HG02623 (cell line): ENCODE data around the gene TMEM184A.

Source experiments
- ATAC-seq: cut with Tn5 transposase; IDR thresholded peaks from one replicate; pipeline ENCODE4 v1.9.1; 2021; ENCODE audit warnings: moderate library complexity; ENCODE audit not compliant: unreplicated experiment

Gene TMEM184A

GRCh38 chr7:1555813-1556543, at the start of gene TMEM184A:
Gene TMEM184A (minus strand): TSS chr7:1556205. CDS start chr7:1555484, 721 bp downstream.
- no peak for ATAC-seq

- no peak for ATAC-seq
Observed at GRCh38 chr7:1604383-1604782, 48.4 kb upstream of the TMEM184A start.

DNA sequence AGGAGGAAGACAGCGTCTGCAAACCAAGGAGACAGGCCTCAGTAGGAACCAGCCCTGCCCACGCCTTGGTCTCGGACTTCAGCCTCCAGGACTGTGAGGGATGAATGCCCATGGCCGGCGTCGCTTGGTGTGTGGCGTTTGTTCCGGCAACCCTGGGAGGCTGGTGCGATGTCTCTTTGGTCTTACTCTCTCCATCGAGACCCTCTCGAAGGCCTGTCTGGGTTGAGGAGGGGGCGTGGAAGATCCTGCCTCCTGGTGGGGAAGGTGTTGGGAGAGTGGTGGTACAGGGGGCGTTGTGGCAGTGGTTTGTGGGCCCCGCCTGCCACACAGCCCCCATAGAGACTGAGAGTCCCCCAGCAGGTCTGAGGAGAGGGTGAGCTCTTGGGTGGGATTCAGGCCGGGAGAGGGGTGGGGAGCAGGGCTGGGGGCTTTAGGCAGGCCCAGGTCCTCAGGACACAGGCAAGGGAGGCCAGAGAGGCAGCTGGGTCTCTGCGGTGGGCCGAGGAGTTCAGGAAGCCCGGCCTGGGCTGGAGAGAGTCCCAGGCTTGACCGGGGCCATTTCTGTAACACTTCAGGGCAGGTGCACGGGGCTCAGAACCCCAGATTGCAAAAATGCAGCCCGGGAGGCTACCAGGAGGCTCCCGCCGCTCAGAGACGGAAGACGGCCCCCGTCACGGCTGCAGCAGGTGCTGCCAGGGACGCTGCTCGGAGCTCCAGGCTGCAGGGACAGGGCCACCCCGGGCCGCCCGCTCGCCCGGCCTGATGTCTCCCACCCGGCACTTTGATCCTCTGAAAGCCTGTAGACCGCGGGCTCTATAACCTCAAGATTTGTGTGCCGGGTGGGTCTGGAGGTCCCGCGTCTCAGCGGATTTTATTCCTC, 47.6 kb upstream of the TMEM184A start:
- no peak for ATAC-seq

GRCh38 chr7:1602386-1602785, 46.4 kb upstream of the TMEM184A start:
- no peak for ATAC-seq

DNA sequence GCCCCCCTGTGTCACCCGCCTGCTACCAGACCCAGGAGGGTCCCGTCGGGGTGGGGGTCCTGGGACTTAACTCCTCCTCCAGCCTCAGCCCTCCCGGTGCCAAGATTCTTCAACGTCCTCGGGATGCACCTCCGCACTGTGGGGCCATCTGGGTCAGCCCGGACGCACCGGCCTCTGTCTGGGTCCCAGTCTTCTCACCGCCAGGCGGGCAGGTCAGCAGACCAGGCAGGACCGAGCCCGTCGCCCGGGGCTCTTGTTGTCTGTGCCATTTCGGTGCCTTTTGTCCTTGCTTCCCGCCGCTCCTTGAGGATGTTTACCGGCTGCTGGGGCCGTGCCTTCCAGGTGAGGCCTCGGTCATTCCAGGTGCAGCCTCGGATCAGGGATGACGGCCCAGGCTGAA, 46.0 kb upstream of the TMEM184A start:
- no peak for ATAC-seq

- no peak for ATAC-seq
Observed at GRCh38 chr7:1599640-1600395, 43.8 kb upstream of the TMEM184A start.

- no peak for ATAC-seq
Observed at GRCh38 chr7:1598961-1599639, 43.1 kb upstream of the TMEM184A start.

- no peak for ATAC-seq
Observed at GRCh38 chr7:1598286-1598685, 42.3 kb upstream of the TMEM184A start.

- no peak for ATAC-seq
Observed at GRCh38 chr7:1597791-1598190, 41.8 kb upstream of the TMEM184A start.

GRCh38 chr7:1597066-1597760, 41.2 kb upstream of the TMEM184A start:
- ATAC-seq, result no peak

DNA sequence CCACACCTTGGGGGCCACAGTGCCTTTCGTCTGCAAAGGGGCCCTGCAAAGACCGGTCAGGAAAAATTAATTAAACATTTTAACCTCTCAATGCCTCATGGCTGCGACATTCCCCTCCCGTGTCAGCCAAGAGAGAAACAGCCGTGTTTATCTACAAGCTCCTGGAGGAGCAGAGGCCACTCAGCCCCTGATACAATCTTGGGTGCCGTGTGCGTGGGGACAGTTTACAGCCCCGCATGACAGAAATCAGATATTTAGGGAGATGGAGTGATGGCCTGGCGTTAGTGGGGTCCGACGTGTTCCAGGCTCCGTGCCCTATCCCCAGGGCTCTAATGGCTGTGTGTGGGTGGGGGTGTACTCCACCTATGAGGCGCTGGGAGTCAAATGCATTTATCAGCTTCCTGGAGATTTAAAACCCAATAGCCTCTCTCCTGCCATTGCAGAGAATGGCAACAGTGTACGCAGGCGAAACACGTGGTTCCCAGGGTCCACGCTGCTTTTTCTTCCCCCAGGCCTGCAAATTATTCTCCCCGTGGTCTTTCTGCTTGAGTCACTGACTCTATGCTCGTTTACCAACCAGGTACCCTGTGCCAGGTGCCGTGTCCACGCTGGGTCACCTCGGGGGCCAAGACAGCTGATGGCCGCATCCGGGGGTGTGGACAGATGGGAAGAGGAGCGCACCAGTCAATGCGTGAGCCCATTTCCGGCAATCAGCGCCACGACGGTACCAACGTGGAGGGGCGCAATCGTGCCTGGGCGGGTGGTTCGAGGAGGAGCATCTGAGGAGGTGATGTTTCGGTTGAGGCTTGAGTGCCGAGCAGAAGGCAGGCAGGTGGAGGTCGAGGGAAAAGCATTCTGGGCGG, 40.4 kb upstream of the TMEM184A start:
- ATAC-seq, result no peak

DNA sequence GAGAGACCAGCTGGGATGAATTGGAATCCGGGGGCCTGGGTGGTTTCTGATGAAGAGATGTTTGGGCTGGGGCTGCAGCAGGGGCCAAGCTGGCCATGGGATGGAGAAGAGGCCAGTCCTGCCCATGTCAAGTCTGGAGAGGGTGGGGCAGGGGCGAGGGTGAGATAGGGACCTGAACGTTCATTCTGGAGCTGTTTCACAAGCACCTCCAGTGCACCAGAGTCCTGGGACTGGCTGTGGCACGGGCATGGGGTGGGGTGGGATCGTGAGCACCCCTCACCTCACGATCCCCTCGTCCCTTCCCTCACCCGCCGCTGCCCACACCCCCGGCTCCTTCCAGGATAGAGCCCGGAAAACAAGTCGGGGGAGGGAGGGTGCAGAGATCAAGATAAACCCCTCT, 39.6 kb upstream of the TMEM184A start:
- ATAC-seq, result no peak

- no peak for ATAC-seq
Observed at GRCh38 chr7:1595027-1595426, 39.0 kb upstream of the TMEM184A start.

- ATAC-seq, result no peak
Observed at GRCh38 chr7:1593904-1594421, 38.0 kb upstream of the TMEM184A start.

- ATAC-seq, result no peak
Observed at GRCh38 chr7:1593091-1593866, 37.3 kb upstream of the TMEM184A start.

DNA sequence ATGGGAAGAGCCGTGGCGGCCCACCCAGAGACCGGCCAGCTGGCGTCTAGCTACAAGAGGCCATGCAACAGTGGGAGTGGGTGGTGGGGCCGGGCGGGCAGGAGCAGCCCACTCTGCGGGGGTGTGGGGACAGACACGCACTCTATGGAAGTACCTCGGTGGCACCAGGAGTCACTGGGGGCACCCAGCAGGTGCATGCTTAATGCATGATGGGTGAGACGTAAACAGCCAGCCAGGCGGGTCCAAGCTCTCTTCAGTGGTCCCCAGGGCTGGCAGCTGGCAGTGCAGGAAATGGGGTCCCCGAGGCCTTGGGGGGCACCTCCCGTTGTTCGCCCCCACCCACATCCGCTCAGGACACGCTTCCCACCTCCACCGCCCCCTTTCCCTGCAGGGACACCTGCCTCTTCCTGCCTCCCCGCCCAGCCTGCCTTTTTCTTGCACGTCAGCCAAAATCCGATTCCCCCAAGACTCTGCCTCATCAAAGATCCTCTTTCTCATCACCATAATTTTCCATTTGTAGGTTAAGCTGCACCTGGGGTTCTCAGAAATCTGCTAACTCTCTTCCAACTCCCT, 36.4 kb upstream of the TMEM184A start:
- ATAC-seq, result no peak

GRCh38 chr7:1591876-1592275, 35.9 kb upstream of the TMEM184A start:
- ATAC-seq, result no peak

DNA sequence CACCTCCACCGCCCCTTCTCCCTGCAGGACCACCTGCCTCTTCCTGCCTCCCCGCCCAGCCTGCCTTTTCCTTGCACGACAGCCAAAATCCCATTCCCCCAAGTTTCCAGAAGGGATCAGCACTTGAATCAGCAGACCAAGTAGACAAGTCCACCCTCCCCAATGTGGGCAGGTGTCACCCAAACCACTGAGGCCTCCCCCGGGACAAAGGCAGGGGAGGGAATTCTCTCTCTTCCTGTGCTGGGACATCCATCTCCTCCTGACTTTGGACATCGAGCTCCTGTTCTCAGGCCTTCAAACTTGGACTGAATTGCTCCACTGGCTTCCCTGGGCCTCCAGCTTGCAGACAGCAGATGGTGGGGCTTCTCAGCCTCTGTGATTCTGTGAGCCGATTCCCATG, 35.4 kb upstream of the TMEM184A start:
- no peak for ATAC-seq
